ENCODE results near the gene MCF2L. TPM values are rescaled to one million over a fixed set of nuclear protein-coding genes. Genes with fewer than 3 reads are reported as not detected.
A peak's percentile ranks its signal among the peaks of the same experiment; 100 is the strongest.

The MCF2L gene
- total RNA-seq, 1 donor from 2014 or later: 64.1 TPM

GRCh38 chr13:113005076-113005865, 36.3 kb downstream of the MCF2L start:
- intact Hi-C loops (cut with DNase I): no loop called here
- ATAC-seq: no peak

GRCh38 chr13:113005997-113006396, 37.0 kb downstream of the MCF2L start:
- DNase-seq (ENCODE audit: low spot score) (no peak), ATAC-seq (no peak)
- intact Hi-C loops (cut with DNase I): no loop called here

More at GRCh38 chr13:113005076-113005865, 36.3 kb downstream of the MCF2L start:
- DNase-seq (ENCODE audit: low spot score): no peak

- ATAC-seq (no peak), DNase-seq (ENCODE audit: low spot score) (no peak)
- intact Hi-C loops (cut with DNase I): no loop called here
Measured at GRCh38 chr13:113006660-113007059, 37.6 kb downstream of the MCF2L start.

- intact Hi-C loops (cut with DNase I): no loop called here
- DNase-seq (ENCODE audit: low spot score) (no peak), ATAC-seq (no peak)
Measured at GRCh38 chr13:113008851-113009250, 39.8 kb downstream of the MCF2L start.

GRCh38 chr13:113009743-113010509, 40.9 kb downstream of the MCF2L start:
- intact Hi-C loops (cut with DNase I): no loop called here
- no peak for DNase-seq (ENCODE audit: low spot score)
- peak; percentile 27 for ATAC-seq

- intact Hi-C loops (cut with DNase I): no loop called here
- ATAC-seq (no peak), DNase-seq (ENCODE audit: low spot score) (no peak)
Measured at GRCh38 chr13:113010510-113010865, 41.5 kb downstream of the MCF2L start.

GRCh38 chr13:113013303-113013702, 44.3 kb downstream of the MCF2L start:
- DNase-seq (ENCODE audit: low spot score): no peak
- intact Hi-C loops (cut with DNase I): no loop called here
- no peak for ATAC-seq

- DNase-seq (ENCODE audit: low spot score) (no peak), ATAC-seq (no peak)
- intact Hi-C loops (cut with DNase I): no loop called here
Measured at GRCh38 chr13:113013878-113014751, 45.1 kb downstream of the MCF2L start.

- ATAC-seq: no peak
- DNase-seq (ENCODE audit: low spot score): no peak
- intact Hi-C loops (cut with DNase I): no loop called here
Measured at GRCh38 chr13:113014752-113015745, 46.0 kb downstream of the MCF2L start.

GRCh38 chr13:113015826-113016525, 47.0 kb downstream of the MCF2L start:
- DNase-seq (ENCODE audit: low spot score) (no peak), ATAC-seq (no peak)
- intact Hi-C loops (cut with DNase I): no loop called here

GRCh38 chr13:113016526-113017295, 47.7 kb downstream of the MCF2L start:
- intact Hi-C loops (cut with DNase I): no loop called here
- ATAC-seq (no peak), DNase-seq (ENCODE audit: low spot score) (no peak)

GRCh38 chr13:113017506-113018215, 48.6 kb downstream of the MCF2L start:
- DNase-seq (ENCODE audit: low spot score) (no peak), ATAC-seq (no peak)

GRCh38 chr13:113018676-113019465, 49.9 kb downstream of the MCF2L start:
- intact Hi-C loops (cut with DNase I): no loop called here
- ATAC-seq: no peak
- no peak for DNase-seq (ENCODE audit: low spot score)

More at GRCh38 chr13:113017506-113018215, 48.6 kb downstream of the MCF2L start:
- intact Hi-C loops (cut with DNase I): no loop called here

GRCh38 chr13:113020323-113021080, 51.5 kb downstream of the MCF2L start:
- no peak for DNase-seq (ENCODE audit: low spot score)
- intact Hi-C loops (cut with DNase I): no loop called here
- ATAC-seq: no peak

GRCh38 chr13:113021391-113021790, 52.4 kb downstream of the MCF2L start:
- no peak for ATAC-seq
- no peak for DNase-seq (ENCODE audit: low spot score)
- intact Hi-C loops (cut with DNase I): no loop called here
